H9 (cell line): ENCODE results near the gene CYP24A1. TPM values are rescaled to one million over a fixed set of nuclear protein-coding genes. Genes with fewer than 3 reads are reported as not detected.

Experiments used
- DNase-seq: peaks from one replicate; pipeline ENCODE4 v3.0.0-alpha.2; 2017
- H2AFZ ChIP-seq: one replicate; pipeline ENCODE4 v1.6.1; 2013; ENCODE audit warnings: mild to moderate bottlenecking, low read length, control low read depth, moderate library complexity
- H2AK5ac ChIP-seq: 2 replicates; pipeline ENCODE4 v1.6.1; 2013; ENCODE audit warnings: low read length, control low read depth, mixed read lengths; ENCODE audit not compliant: insufficient read length
- H2BK120ac ChIP-seq: one replicate; pipeline ENCODE4 v1.6.1; 2013; ENCODE audit warnings: low read depth, mild to moderate bottlenecking, low read length, control low read depth, inconsistent platforms; ENCODE audit not compliant: poor library complexity, severe bottlenecking
- H2BK12ac ChIP-seq: 2 replicates; pipeline ENCODE4 v1.6.1; 2013; ENCODE audit warnings: low read length, control low read depth, mixed read lengths, low read depth; ENCODE audit not compliant: insufficient read length
- H2BK15ac ChIP-seq: 2 replicates; pipeline ENCODE4 v1.6.1; 2013; ENCODE audit warnings: low read depth, low read length, control low read depth
- H2BK20ac ChIP-seq: one replicate; pipeline ENCODE4 v1.6.1; 2013; ENCODE audit warnings: low read depth, mild to moderate bottlenecking, low read length, control low read depth, inconsistent platforms; ENCODE audit not compliant: poor library complexity, severe bottlenecking
- H2BK5ac ChIP-seq: 2 replicates; pipeline ENCODE4 v1.6.1; 2013; ENCODE audit warnings: low read length, control low read depth, mixed read lengths; ENCODE audit not compliant: insufficient read length
- H3K14ac ChIP-seq: 2 replicates; pipeline ENCODE4 v1.6.1; 2013; ENCODE audit warnings: low read length, control low read depth; ENCODE audit not compliant: insufficient read depth
- H3K18ac ChIP-seq: 2 replicates; pipeline ENCODE4 v1.6.1; 2013; ENCODE audit warnings: low read depth, mild to moderate bottlenecking, mixed read lengths, low read length, control low read depth; ENCODE audit not compliant: insufficient read length
- H3K23ac ChIP-seq: 2 replicates; pipeline ENCODE4 v1.6.1; 2013; ENCODE audit warnings: low read length, control low read depth, mixed read lengths, low read depth; ENCODE audit not compliant: insufficient read length
- H3K23me2 ChIP-seq: 2 replicates; pipeline ENCODE4 v1.6.1; 2013; ENCODE audit warnings: low read depth, mild to moderate bottlenecking, mixed read lengths, low read length, control low read depth; ENCODE audit not compliant: insufficient read length, poor library complexity, severe bottlenecking
- H3K27ac ChIP-seq: 2 replicates; pipeline ENCODE4 v1.5.1; 2013; ENCODE audit warnings: low read length, control low read depth, mixed read lengths, low read depth; ENCODE audit not compliant: insufficient read length
- H3K27me3 ChIP-seq: 2 replicates; pipeline ENCODE4 v1.6.1; 2013; ENCODE audit warnings: low read length, control low read depth, inconsistent platforms; ENCODE audit not compliant: insufficient read depth
- H3K4ac ChIP-seq: 2 replicates; pipeline ENCODE4 v1.6.1; 2013; ENCODE audit warnings: low read depth, mild to moderate bottlenecking, control low read depth, inconsistent platforms, low read length, moderate library complexity
- H3K4me1 ChIP-seq: 2 replicates; pipeline ENCODE4 v1.6.1; 2013; ENCODE audit warnings: low read length, control low read depth, inconsistent platforms; ENCODE audit not compliant: insufficient read depth
- H3K4me2 ChIP-seq: 2 replicates; pipeline ENCODE4 v1.6.1; 2013; ENCODE audit warnings: low read length, control low read depth, mixed read lengths; ENCODE audit not compliant: insufficient read length, insufficient read depth
- H3K56ac ChIP-seq: 2 replicates; pipeline ENCODE4 v1.6.1; 2013; ENCODE audit warnings: low read depth, mild to moderate bottlenecking, mixed read lengths, low read length, control low read depth; ENCODE audit not compliant: insufficient read length
- H3K79me1 ChIP-seq: 2 replicates; pipeline ENCODE4 v1.6.1; 2013; ENCODE audit warnings: low read depth, mild to moderate bottlenecking, moderate library complexity, low read length, control low read depth, inconsistent platforms; ENCODE audit not compliant: insufficient read depth, poor library complexity, severe bottlenecking
- H3K79me2 ChIP-seq: 2 replicates; pipeline ENCODE4 v1.6.1; 2013; ENCODE audit warnings: low read length, control low read depth, inconsistent platforms; ENCODE audit not compliant: insufficient read depth
- H3K9ac ChIP-seq: 2 replicates; pipeline ENCODE4 v1.6.1; 2013; ENCODE audit warnings: low read length, control low read depth, mixed read lengths; ENCODE audit not compliant: insufficient read length; ENCODE audit errors: extremely low read depth
- H3K9me3 ChIP-seq: one replicate; pipeline ENCODE4 v1.6.1; 2013; ENCODE audit warnings: low read depth, low read length, inconsistent platforms; ENCODE audit not compliant: control insufficient read depth
- H3T11ph ChIP-seq: one replicate; pipeline ENCODE4 v1.6.1; 2013; ENCODE audit warnings: mild to moderate bottlenecking, low read length, control low read depth, inconsistent platforms
- H4K20me1 ChIP-seq: one replicate; pipeline ENCODE4 v1.6.1; 2013; ENCODE audit not compliant: control insufficient read depth, insufficient read length, insufficient read depth
- H4K5ac ChIP-seq: 2 replicates; pipeline ENCODE4 v1.6.1; 2013; ENCODE audit warnings: low read depth, mild to moderate bottlenecking, mixed read lengths, low read length, control low read depth; ENCODE audit not compliant: insufficient read length
- H4K8ac ChIP-seq: replicated peaks from 2 replicates; pipeline ENCODE4 v1.6.1; 2013; ENCODE audit warnings: low read length, control low read depth, mixed read lengths, low read depth; ENCODE audit not compliant: insufficient read length
- H4K91ac ChIP-seq: 2 replicates; pipeline ENCODE4 v1.6.1; 2013; ENCODE audit warnings: low read depth, mild to moderate bottlenecking, moderate library complexity, mixed read lengths, low read length, control low read depth; ENCODE audit not compliant: insufficient read length
- H3K27ac Mint-ChIP-seq, 3 experiments: 2 replicates in 2 of 3; 3 replicates in 1 of 3; pipeline ENCODE4 v1.8.0; 2020 to 2021; ENCODE audit warnings: mixed read lengths in 3 of 3, mild to moderate bottlenecking in 1 of 3, moderate library complexity in 1 of 3
- H3K27me3 Mint-ChIP-seq: 2 replicates; pipeline ENCODE4 v1.8.0; 2021; ENCODE audit warnings: low read depth, mild to moderate bottlenecking, moderate library complexity, mixed read lengths
- H3K36me3 Mint-ChIP-seq, 3 experiments: 2 replicates in 2 of 3; 3 replicates in 1 of 3; pipeline ENCODE4 v1.8.0; 2020 to 2021; ENCODE audit warnings: low read depth in 3 of 3, mixed read lengths in 3 of 3; ENCODE audit not compliant: insufficient read depth in 1 of 3
- H3K4me1 Mint-ChIP-seq, 2 experiments: 2 replicates each; pipeline ENCODE4 v1.8.0; 2020; ENCODE audit warnings: mixed read lengths in 2 of 2
- H3K4me3 Mint-ChIP-seq, 2 experiments: 2 replicates in 1 of 2; 3 replicates in 1 of 2; pipeline ENCODE4 v1.8.0; 2020 to 2021; ENCODE audit warnings: mild to moderate bottlenecking in 2 of 2, mixed read lengths in 2 of 2, moderate library complexity in 1 of 2
- H3K9me3 Mint-ChIP-seq, 2 experiments: 2 replicates in 1 of 2; 3 replicates in 1 of 2; pipeline ENCODE4 v1.8.0; 2020; ENCODE audit warnings: mild to moderate bottlenecking in 2 of 2, mixed read lengths in 2 of 2, moderate library complexity in 1 of 2
- WGBS: extraction: QIAGEN DNeasy Blood & Tissue Kit; methylation state at CpG from one replicate; pipeline ENCODE4 v1.1.7; 2013; ENCODE audit warnings: missing lambda C conversion rate, low lambda C conversion rate, mixed read lengths; ENCODE audit not compliant: insufficient read length; ENCODE audit errors: extremely low coverage; 5-methylcytosine and 5-hydroxymethylcytosine counted together
- long read RNA-seq: library from polyadenylated mRNA; unstranded; transcript quantifications from one replicate; pipeline ENCODE4 v2.0.0, GENCODE V29; 2020
- total RNA-seq: library from RNA; stranded (reverse); gene quantifications from 2 replicates; pipeline ENCODE4 v1.2.1, GENCODE V29; 2021
- TF ChIP-seq, protein P1 (sequence below): fragments of 200-600 bp; sonication (generic); conservative IDR thresholded peaks from 3 replicates; pipeline ENCODE4 v1.8.0; 2021; ENCODE audit warnings: antibody characterized with exemption, mild to moderate bottlenecking

Gene CYP24A1
- total RNA-seq: not detected in 2 replicates
- long read RNA-seq: 0 reads

DNA sequence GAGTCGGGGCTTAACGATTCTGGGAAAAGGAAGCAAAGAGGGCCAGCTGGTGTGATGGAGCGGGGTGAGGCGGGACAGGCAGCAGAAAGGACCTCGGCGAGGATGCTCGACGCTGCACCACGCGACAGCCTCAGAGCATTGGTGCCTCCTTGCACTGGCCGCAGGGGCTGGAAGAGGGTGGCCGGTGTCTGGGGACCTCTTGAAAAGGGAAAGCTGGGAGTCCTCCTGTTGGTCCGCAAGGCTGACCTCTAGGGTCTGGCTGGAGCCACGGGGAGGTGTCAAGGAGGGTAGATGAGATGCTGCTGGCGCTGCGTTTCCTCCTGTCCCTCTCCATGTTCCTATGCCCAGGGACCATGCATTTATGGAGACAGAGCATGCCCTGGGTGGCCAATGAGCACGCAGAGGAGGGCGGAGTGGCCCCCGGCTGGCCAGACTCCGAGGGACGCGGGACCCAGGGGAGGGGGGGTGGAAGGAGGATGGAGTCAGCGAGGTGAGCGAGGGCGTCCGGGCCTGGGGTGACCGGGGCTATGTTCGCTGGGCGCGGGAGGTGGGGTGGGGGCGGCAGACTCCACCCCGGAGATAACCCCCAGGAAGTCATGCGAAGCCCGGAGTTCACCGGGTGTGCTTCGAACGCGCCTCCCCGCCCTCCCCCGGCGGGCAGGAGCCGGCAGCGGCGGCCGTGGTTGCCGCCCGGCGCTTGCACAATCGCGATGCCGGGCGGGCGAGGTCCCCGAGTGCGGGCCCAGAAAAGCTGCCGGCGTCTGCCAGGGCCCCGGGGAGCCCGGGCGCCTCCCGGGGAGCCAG is at the start of gene CYP24A1:
Gene CYP24A1 (minus strand): TSS at position 334 of the 804 bp plus-strand sequence. CDS start 407 bp downstream, outside the sequence.
- peaks cover 83% of the 10 kb centered on the region for H3K27me3 Mint-ChIP-seq
- Histone ChIP-seq H3K14ac (no peak within 1 kb of the TSS), H2AFZ (peak within 1 kb of the TSS; percentile 80), H3K18ac (no peak within 1 kb of the TSS), H3K4ac (no peak within 1 kb of the TSS), H3K23me2 (peaks cover 23% of the 10 kb centered on the region), H3K27me3 (peaks cover 36% of the 10 kb centered on the region), H2AK5ac (no peak within 1 kb of the TSS), H3K79me2 (no peaks in the 10 kb centered on the region), H3K23ac (no peak within 1 kb of the TSS), H4K8ac (no peak within 1 kb of the TSS), H3K79me1 (no peaks in the 10 kb centered on the region), H4K91ac (no peak within 1 kb of the TSS), H3K9ac (no peak within 1 kb of the TSS), H2BK20ac (no peak within 1 kb of the TSS), H2BK5ac (no peak within 1 kb of the TSS), H2BK12ac (no peak within 1 kb of the TSS), H4K5ac (no peak within 1 kb of the TSS), H3K4me1 (no peaks in the 10 kb centered on the region), H3K27ac (no peak within 1 kb of the TSS), H3K9me3 (no peaks in the 10 kb centered on the region), H3T11ph (no peak within 1 kb of the TSS), H2BK120ac (no peak within 1 kb of the TSS), H4K20me1 (no peaks in the 10 kb centered on the region), H2BK15ac (0 out of 2 replicates have a peak within 1 kb of the TSS, but pooled peaks have one; percentile 7), H3K4me2 (peak within 1 kb of the TSS; percentile 91), H3K56ac (no peak within 1 kb of the TSS)
- peak within 1 kb of the TSS; percentile 55 to 84 for H3K4me3 Mint-ChIP-seq
- DNase-seq: peak; percentile 69
- WGBS: no CpG with 5 or more reads among the region's 61 CpGs
- no peaks in the 10 kb centered on the region for H3K36me3 Mint-ChIP-seq
- H3K9me3 Mint-ChIP-seq: peaks cover 0 to 2% of the 10 kb centered on the region in 2 experiments; a peak in 1 of 5 replicates
- no peak within 1 kb of the TSS for H3K27ac Mint-ChIP-seq
- peaks cover 18 to 22% of the 10 kb centered on the region in 2 experiments for H3K4me1 Mint-ChIP-seq
- TF ChIP-seq, protein P1, sequence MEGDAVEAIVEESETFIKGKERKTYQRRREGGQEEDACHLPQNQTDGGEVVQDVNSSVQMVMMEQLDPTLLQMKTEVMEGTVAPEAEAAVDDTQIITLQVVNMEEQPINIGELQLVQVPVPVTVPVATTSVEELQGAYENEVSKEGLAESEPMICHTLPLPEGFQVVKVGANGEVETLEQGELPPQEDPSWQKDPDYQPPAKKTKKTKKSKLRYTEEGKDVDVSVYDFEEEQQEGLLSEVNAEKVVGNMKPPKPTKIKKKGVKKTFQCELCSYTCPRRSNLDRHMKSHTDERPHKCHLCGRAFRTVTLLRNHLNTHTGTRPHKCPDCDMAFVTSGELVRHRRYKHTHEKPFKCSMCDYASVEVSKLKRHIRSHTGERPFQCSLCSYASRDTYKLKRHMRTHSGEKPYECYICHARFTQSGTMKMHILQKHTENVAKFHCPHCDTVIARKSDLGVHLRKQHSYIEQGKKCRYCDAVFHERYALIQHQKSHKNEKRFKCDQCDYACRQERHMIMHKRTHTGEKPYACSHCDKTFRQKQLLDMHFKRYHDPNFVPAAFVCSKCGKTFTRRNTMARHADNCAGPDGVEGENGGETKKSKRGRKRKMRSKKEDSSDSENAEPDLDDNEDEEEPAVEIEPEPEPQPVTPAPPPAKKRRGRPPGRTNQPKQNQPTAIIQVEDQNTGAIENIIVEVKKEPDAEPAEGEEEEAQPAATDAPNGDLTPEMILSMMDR: no peak
